NCI-H748 (cell line): ENCODE measurements around the gene RUNDC3A.

ENCODE experiments used
- DNase-seq: peaks from one replicate; lab custom pipeline; 2025; ENCODE audit not compliant: unreplicated experiment; lab: John Stamatoyannopoulos, UW

RUNDC3A gene

GRCh38 chr17:44283344-44284023 is 24.9 kb upstream of the RUNDC3A start:
- no peak for DNase-seq

GRCh38 chr17:44284024-44284400 is 24.4 kb upstream of the RUNDC3A start:
- no peak for DNase-seq

GRCh38 chr17:44287651-44288050 is 20.8 kb upstream of the RUNDC3A start:
- no peak for DNase-seq

GRCh38 chr17:44293509-44294226 is 14.7 kb upstream of the RUNDC3A start:
- no peak for DNase-seq

GRCh38 chr17:44297975-44298374 is 10.4 kb upstream of the RUNDC3A start:
- no peak for DNase-seq

- no peak for DNase-seq
Measured at GRCh38 chr17:44304651-44305050, 3.8 kb upstream of the RUNDC3A start.

- peak; percentile 79 for DNase-seq
Measured at GRCh38 chr17:44307387-44308186, 814 bp upstream of the RUNDC3A start.

GRCh38 chr17:44308865-44309264 is 464 bp downstream of the RUNDC3A start:
- peak; percentile 74 for DNase-seq

GRCh38 chr17:44309472-44309871 is 1.1 kb downstream of the RUNDC3A start:
- DNase-seq: no peak

GRCh38 chr17:44310188-44310587 is 1.8 kb downstream of the RUNDC3A start:
- DNase-seq: no peak

- DNase-seq: no peak
Measured at GRCh38 chr17:44310609-44311376, 2.4 kb downstream of the RUNDC3A start.

- DNase-seq: no peak
Measured at GRCh38 chr17:44311562-44312181, 3.3 kb downstream of the RUNDC3A start.

- DNase-seq: no peak
Measured at GRCh38 chr17:44312396-44313104, 4.1 kb downstream of the RUNDC3A start.

- no peak for DNase-seq
Measured at GRCh38 chr17:44314031-44314430, 5.6 kb downstream of the RUNDC3A start.

- DNase-seq: no peak
Measured at GRCh38 chr17:44314524-44314868, 6.1 kb downstream of the RUNDC3A start.

- peak; percentile 78 for DNase-seq
Measured at GRCh38 chr17:44314869-44315661, 6.7 kb downstream of the RUNDC3A start.

- DNase-seq: no peak
Measured at GRCh38 chr17:44315760-44316731, 7.6 kb downstream of the RUNDC3A start.

GRCh38 chr17:44317545-44317944 is 9.1 kb downstream of the RUNDC3A start:
- DNase-seq: no peak
